ENCODE results near the gene TEAD1.

DNA sequence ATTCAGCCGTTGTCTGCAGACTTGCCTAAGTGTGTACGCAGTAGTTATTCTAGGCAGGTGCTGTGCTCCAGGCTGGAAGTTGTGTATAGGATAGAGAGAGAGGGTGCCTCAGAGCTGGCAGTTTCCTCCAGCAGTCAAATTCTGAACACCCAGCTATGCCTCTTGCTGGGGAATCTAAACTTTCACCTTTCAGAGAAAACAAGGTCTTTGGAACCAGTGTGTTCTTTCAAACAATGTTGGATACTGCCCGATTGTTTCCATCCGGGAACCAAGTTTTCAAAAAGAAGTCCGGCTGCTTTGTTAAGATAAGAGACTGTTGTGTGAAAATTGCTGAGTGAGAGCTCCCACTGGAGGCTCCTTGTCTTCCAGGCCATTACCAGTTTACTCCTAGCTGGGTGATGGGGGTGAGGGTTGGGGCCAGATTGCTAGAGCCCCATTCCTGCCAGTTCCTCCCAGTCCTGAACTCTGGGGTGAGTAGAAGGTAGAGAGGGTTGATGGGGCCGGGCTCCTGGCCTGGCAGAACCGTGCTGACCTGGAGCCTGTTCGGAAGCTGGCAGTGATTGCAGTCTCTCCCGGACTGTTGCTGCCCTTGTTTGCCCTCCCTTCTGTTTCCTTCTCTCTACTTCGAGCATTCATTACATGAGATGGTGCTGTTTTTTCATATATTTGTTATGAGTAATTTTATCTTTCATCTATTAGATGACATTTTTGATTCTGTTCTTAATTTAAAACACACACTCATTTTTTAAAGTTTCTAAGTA, 150.2 kb downstream of the TEAD1 start:
- TF ChIP-seq, protein P1, sequence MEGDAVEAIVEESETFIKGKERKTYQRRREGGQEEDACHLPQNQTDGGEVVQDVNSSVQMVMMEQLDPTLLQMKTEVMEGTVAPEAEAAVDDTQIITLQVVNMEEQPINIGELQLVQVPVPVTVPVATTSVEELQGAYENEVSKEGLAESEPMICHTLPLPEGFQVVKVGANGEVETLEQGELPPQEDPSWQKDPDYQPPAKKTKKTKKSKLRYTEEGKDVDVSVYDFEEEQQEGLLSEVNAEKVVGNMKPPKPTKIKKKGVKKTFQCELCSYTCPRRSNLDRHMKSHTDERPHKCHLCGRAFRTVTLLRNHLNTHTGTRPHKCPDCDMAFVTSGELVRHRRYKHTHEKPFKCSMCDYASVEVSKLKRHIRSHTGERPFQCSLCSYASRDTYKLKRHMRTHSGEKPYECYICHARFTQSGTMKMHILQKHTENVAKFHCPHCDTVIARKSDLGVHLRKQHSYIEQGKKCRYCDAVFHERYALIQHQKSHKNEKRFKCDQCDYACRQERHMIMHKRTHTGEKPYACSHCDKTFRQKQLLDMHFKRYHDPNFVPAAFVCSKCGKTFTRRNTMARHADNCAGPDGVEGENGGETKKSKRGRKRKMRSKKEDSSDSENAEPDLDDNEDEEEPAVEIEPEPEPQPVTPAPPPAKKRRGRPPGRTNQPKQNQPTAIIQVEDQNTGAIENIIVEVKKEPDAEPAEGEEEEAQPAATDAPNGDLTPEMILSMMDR (optimal IDR thresholded peaks at IDR 0.05 in 1 of 3, IDR thresholded peaks at IDR 0.05 in 1 of 3, conservative IDR thresholded peaks at IDR 0.05 in 1 of 3; ENCODE audit: extremely low read depth in 1 of 3, insufficient read depth in 2 of 3, low read length in 3 of 3), result no peak
- TF ChIP-seq EZH2 (IDR thresholded peaks at IDR 0.05; ENCODE audit: low read length), result no peak
